ENCODE data around the gene NRG3.
"Not testable (repeated sequence)": the region's sequence is repeated elsewhere in the genome, so short reads cannot be mapped to it uniquely, and the experiment has no call there.

Gene NRG3

GRCh38 chr10:82622479-82622878, 747.5 kb downstream of the NRG3 start:
- no peak for DNase-seq

DNA sequence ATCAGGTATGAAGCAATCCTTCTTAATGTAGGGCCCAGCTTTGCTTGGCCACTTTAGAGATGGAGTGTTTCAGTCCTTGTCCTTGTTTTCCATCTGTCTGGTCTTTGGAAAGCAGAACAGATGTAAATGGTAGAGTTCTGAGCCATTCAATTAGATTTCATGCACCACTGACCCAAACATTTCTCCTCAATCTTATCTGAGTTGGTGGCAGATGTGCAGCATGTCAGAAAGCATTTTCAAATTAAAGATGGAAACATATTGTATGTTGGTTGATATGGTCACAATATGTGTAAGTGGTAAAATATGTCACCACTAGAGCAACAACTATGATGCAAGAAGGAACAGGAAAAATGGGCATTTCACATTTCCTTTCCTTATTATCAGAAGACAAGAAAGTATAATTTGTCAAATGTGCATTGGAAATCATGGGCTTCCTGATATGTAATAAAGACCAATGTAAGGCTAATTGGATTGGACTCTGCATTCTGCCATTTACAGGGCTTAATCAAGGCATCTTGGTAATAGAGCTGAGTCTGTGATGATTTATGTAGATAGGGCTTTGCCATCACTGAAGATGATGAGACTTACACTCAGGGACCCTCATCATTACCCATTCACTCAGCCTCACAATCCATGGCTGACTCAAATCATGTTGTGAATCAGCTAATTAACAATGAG, 750.7 kb downstream of the NRG3 start:
- no peak for DNase-seq

DNA sequence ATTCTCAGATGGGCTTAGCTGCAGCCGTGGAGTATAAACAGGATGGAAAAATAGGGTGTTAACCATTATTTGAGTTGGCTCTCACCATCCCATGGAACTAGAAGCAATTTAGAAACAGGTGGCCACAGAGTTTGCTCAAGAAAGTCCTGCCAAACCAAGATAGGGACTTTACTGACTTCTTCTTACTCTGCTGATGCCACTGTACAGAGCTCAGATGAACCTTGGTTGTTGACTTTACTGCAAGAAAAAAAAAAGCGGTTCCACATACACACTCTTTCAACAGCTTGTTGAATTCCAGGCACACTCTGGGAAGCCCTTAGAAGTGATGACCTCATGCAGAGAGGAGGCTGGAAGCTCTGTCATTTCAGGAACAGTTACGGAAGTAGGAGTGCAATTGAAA, 753.4 kb downstream of the NRG3 start:
- no peak for DNase-seq

DNA sequence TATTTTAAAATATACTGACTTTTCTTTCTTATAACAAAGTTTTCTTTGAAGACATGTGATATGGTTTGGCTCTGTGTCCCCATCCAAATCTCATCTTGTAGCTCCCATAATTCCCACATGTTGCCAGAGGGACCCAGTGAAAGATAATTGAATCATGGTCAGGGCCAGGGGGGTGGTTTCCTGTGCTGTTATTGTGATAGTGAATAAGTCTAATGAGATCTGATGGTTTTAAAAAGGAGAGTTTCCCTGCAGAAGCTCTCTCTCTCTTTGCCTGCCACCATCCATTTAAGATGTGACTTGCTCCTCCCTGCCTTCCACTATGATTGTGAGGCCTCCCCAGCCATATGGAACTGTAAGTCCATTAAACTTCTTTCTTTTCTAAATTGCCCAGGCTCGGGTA, 768.1 kb downstream of the NRG3 start:
- no peak for DNase-seq

DNA sequence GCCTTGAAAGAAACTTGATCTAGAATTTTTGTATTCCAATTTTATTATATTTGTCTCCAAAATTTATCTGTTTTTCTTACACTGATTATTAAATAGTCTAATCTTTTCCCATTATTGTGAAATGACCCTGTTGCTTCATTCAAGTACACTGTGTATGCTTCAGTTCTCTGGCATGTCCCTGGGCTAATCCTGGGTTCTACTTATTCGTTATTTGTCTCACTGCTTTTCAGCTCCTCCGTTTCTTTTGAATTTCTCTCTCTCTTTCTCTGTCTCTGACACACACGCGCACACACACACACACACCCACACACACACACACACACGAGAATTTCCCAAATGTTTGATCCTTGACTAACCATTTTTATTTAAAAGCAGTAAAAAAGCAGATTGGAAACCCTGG, 768.6 kb downstream of the NRG3 start:
- no peak for DNase-seq

DNA sequence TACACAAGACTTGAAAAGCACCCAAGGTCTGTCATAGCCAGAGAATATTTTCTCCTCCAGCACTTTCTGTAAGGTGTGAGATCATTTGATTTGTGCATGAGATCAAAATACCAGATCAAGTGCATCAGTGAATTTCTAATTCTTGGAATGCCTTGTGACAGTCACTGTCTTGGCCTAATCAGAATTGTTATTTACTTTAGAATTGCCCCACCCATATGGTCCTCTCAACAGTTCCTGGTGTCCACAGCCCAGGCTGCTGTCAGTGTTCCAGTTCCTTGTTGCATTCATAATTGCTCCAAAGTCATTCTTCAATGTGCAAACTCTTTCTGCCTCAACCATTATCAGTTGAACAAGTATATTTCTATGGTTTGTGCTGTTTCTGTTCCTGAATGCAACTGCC, 770.2 kb downstream of the NRG3 start:
- no peak for DNase-seq

- DNase-seq: no peak
These were observed 778.5 kb downstream of the NRG3 start for GRCh38 chr10:82653244-82654155.

GRCh38 chr10:82660205-82660604, 785.2 kb downstream of the NRG3 start:
- no peak for DNase-seq

DNA sequence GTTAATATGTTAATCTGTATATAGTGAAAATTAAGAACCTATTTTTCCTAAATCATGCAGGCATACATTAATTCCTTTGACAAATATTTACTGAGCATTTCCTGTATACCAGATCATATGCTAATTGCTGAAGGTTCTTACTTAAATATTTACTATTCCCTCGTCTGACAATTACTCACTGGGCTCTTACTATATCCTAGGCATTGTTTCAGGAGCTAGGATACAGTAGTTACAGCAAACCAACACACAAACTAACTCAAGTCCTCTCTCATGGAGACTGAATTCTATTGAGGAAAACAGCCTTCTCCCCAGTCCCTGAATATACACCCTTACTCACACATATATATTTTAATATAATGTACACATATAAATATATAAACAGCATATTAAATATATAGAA, 786.0 kb downstream of the NRG3 start:
- no peak for DNase-seq

DNA sequence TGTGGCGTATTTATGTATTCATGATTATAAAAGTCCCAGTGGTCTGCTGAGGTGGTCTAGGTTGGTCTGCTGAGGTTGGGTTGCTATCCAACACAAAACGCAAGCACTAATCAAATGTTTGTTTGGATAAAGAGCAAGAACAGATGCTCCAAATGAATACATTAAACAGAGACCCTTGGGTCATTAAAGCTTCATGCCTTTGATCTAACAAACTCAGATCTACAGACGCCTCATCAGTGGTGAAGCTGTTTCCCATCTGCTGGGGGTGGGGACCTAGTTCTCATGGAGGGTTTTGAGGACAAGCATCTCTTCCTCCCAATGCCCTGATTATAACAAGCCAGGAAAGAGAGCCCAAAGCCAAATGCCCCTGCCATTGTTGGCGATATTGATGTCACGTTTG, 786.7 kb downstream of the NRG3 start:
- no peak for DNase-seq

- no peak for DNase-seq
These were observed 793.4 kb downstream of the NRG3 start for GRCh38 chr10:82668221-82668895.

DNA sequence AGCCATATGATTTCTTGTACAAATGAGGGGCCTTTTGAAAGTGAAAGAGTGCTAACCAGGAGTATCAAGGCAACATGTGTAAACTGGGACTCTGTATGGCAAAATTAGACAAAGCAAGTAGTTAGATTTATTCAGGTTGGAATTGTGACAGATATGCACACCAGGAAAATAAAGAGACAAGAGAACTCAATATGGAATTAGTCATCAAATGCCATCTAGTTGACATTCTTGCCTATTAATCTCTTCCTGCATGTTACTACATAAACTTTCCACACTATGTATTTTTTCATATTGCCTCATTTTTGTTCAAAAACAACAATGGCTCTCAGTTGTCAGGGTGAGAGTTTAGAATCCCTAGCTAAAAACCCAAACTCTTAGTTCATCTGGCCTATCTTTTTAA, 799.0 kb downstream of the NRG3 start:
- no peak for DNase-seq

- not testable (repeated sequence) for DNase-seq
These were observed 802.9 kb downstream of the NRG3 start for GRCh38 chr10:82677932-82678331.

DNA sequence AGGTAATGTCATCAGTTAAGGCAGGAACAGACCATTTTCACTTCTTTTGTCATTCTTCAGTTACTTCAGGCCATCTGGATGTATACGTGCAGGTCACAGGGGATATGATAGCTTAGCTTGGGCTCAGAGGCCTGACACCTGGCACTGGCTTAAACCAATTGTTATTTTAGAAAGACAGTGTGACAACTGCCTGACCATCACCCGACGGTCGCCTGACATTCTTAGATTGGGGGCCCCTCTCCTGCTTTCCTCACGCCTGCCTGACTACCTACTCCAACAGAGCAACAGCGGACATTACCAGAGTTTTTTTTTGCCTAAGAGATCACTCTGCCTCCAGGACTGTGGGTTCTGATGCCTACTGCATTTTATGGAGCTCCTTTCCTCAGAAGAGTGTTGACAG, 803.5 kb downstream of the NRG3 start:
- not testable (repeated sequence) for DNase-seq

GRCh38 chr10:82680608-82681007, 805.6 kb downstream of the NRG3 start:
- no peak for DNase-seq

- no peak for DNase-seq
These were observed 809.0 kb downstream of the NRG3 start for GRCh38 chr10:82683945-82684344.

- DNase-seq: no peak
These were observed 810.1 kb downstream of the NRG3 start for GRCh38 chr10:82685087-82685486.

DNA sequence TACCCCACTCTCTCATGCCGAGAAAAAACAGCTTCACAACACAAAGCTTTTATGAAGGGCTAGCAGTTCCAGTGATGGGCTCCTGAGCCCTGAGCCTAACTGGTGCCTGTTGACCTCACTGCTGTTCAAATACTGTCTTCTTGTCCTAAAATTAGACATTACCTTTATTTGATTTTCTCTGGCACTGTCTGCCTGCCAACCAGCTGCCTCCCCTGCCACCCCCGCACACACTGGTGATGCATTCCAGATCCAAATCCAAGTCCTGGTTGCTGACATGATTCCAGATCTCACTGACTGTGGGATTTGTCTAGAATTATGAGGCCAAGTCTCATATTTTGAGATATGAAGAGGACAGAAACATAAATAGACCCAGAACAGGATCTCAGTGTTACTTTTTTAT, 816.2 kb downstream of the NRG3 start:
- DNase-seq: no peak

GRCh38 chr10:82692458-82692857, 817.5 kb downstream of the NRG3 start:
- DNase-seq: no peak

GRCh38 chr10:82721831-82722230, 846.8 kb downstream of the NRG3 start:
- no peak for DNase-seq

- DNase-seq: no peak
These were observed 847.3 kb downstream of the NRG3 start for GRCh38 chr10:82722273-82722672.

DNA sequence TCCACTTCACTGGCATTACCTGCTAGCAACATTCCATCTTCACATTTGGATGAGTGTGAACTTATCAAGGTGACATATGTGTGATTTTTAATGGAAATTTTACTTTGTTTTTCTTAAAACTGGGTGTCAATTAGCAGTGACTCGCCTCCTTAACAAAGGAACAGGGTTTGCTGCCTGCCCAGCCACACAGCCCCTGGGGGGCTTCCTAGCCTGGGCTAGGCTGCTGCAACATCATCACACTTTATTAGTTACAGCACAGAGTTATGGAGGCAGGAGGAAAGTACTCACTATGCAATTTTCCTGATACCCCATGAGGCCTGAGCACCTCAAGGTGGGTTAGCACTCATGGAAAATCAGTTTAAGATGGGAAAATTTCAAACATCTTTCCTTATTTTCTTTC, 861.3 kb downstream of the NRG3 start:
- DNase-seq: no peak

- no peak for DNase-seq
These were observed 862.6 kb downstream of the NRG3 start for GRCh38 chr10:82737549-82737948.

DNA sequence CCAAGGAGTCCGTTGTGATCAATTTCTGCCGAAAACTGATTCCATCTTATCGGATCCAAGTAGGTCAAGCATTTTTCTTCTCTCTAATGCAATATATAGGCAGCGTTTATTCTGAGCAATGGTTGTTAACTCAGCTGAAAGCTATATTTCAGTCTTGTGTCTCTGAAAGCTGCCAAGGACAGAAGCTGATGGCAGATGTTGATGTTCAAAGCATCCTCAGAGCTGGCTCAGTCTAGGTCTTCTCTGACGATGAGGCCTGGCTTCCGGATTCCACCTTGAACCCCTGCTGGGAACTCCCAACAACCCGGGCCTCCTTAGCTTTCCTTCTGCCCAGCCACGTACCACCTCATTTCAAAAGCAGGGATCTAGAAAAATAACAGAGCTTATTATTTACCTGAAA, 863.6 kb downstream of the NRG3 start:
- no peak for DNase-seq
